Endothelial cell of umbilical vein (primary cell): Measurements from ENCODE around the gene GPR146. TPM values are rescaled to one million over a fixed set of nuclear protein-coding genes. Genes with fewer than 3 reads are reported as not detected.

ENCODE experiments used
- BruUV-seq: library from RNA; stranded (reverse); fragments of 400-500 nt; replicated peaks from 2 replicates; lab custom pipeline; 2021; lab: Mats Ljungman, UMichigan
- CTCF ChIA-PET: fragments of 300-600, 350-600 bp; sonication (Branson Sonifier 250); formaldehyde crosslinking; loops from one replicate; lab custom pipeline; 2021; ENCODE audit warnings: antibody characterized with exemption, inconsistent platforms; lab: Charles Lee
- POLR2A ChIA-PET: fragments of 300-600, 350-600 bp; sonication (Branson Sonifier 250); formaldehyde crosslinking; loops from one replicate; lab custom pipeline; 2021; ENCODE audit warnings: antibody characterized with exemption, inconsistent platforms; lab: Charles Lee
- DNase-seq: peaks from one replicate; pipeline ENCODE4 v3.0.0-alpha.2; 2011; ENCODE audit warnings: low read depth, low spot score
- FAIRE-seq: peaks from 2 replicates; lab custom pipeline; 2011; peaks lifted over from hg19 to GRCh38; lab: Jason Lieb, UNC
- H2AFZ ChIP-seq: 2 replicates; pipeline ENCODE4 v1.6.0; 2012; ENCODE audit warnings: low read depth, low read length, control low read depth, inconsistent platforms
- H3K27ac ChIP-seq: 2 replicates; pipeline ENCODE4 v1.5.1; 2011; ENCODE audit warnings: low read depth, mild to moderate bottlenecking, control low read depth, low read length, moderate library complexity; ENCODE audit not compliant: insufficient read depth
- H3K27me3 ChIP-seq, 2 experiments: 2 replicates each; pipeline versions ENCODE4 v1.6.0 to v1.6.1; 2011; ENCODE audit warnings: low read length in 2 of 2, mixed read lengths in 1 of 2; ENCODE audit not compliant: control insufficient read depth in 2 of 2, insufficient read depth in 2 of 2
- H3K36me3 ChIP-seq, 2 experiments: 2 replicates in 1 of 2; 3 replicates in 1 of 2; pipeline ENCODE4 v1.5.1; 2011; ENCODE audit warnings: low read length in 2 of 2, mild to moderate bottlenecking in 1 of 2, moderate library complexity in 1 of 2; ENCODE audit not compliant: control insufficient read depth in 2 of 2, insufficient read depth in 2 of 2; ENCODE audit errors: extremely low read depth in 1 of 2
- H3K4me1 ChIP-seq: 3 replicates; pipeline ENCODE4 v1.5.1; 2011; ENCODE audit warnings: mild to moderate bottlenecking, low read length; ENCODE audit not compliant: control insufficient read depth, insufficient read depth; ENCODE audit errors: extremely low read depth
- H3K4me2 ChIP-seq: 2 replicates; pipeline ENCODE4 v1.6.1; 2011; ENCODE audit warnings: low read length, control low read depth, mixed read lengths; ENCODE audit not compliant: insufficient read depth
- H3K4me3 ChIP-seq, 3 experiments: fragments of 200-600 bp in 1 of 3; sonication (generic), shearing (Covaris generic) in 1 of 3; replicated peaks in 1 of 3; 2 replicates each; pipeline ENCODE4 v1.5.1; 2011 to 2016; ENCODE audit warnings: control low read depth in 3 of 3, low read length in 3 of 3, mild to moderate bottlenecking in 2 of 3, inconsistent platforms in 1 of 3, low read depth in 1 of 3, moderate library complexity in 1 of 3; ENCODE audit not compliant: insufficient read depth in 1 of 3
- H3K79me2 ChIP-seq: 2 replicates; pipeline ENCODE4 v1.6.0; 2012; ENCODE audit warnings: low read length, inconsistent platforms; ENCODE audit not compliant: control insufficient read depth, insufficient read depth
- H3K9ac ChIP-seq: replicated peaks from 2 replicates; pipeline ENCODE3; 2011; ENCODE audit warnings: low read length, control low read depth; ENCODE audit not compliant: insufficient read depth; ENCODE audit errors: extremely low read depth
- H3K9me1 ChIP-seq: replicated peaks from 3 replicates; pipeline ENCODE4 v1.6.0; 2011; ENCODE audit warnings: mild to moderate bottlenecking, low read length; ENCODE audit not compliant: control insufficient read depth, insufficient read depth; ENCODE audit errors: extremely low read depth
- H3K9me3 ChIP-seq: replicated peaks from 2 replicates; pipeline ENCODE4 v1.5.1; 2012; ENCODE audit warnings: low read length, inconsistent platforms; ENCODE audit not compliant: control insufficient read depth, insufficient read depth
- H4K20me1 ChIP-seq: replicated peaks from 2 replicates; pipeline ENCODE3; 2011; ENCODE audit warnings: mild to moderate bottlenecking, low read length; ENCODE audit not compliant: control insufficient read depth, insufficient read depth; ENCODE audit errors: extremely low read depth
- CTCF ChIP-seq, 2 donors: IDR thresholded peaks; 1 replicate in 1 of 2; 2 replicates in 1 of 2; pipeline ENCODE4 v1.5.1; 2011; ENCODE audit warnings: low read length in 2 of 2, mild to moderate bottlenecking in 2 of 2, moderate library complexity in 2 of 2, control low read depth in 1 of 2, inconsistent platforms in 1 of 2, low read depth in 1 of 2; ENCODE audit not compliant: insufficient read depth in 1 of 2; ENCODE audit errors: extremely low read depth in 1 of 2
- EZH2 ChIP-seq: IDR thresholded peaks from 2 replicates; pipeline ENCODE4 v1.6.1; 2012; ENCODE audit warnings: borderline replicate concordance, low read depth, mild to moderate bottlenecking, moderate library complexity, low read length, inconsistent platforms; ENCODE audit not compliant: severe bottlenecking
- FOS ChIP-seq: IDR thresholded peaks from 2 replicates; pipeline ENCODE4 v1.6.1; 2011; ENCODE audit warnings: mild to moderate bottlenecking, low read length, moderate library complexity, borderline replicate concordance; ENCODE audit not compliant: insufficient read depth
- GATA2 ChIP-seq: IDR thresholded peaks from 2 replicates; pipeline ENCODE4 v1.7.0; 2011; ENCODE audit warnings: low read depth, mild to moderate bottlenecking, moderate library complexity, mixed read lengths, low read length; ENCODE audit not compliant: insufficient read length, insufficient read depth
- JUN ChIP-seq: IDR thresholded peaks from 2 replicates; pipeline ENCODE4 v1.6.1; 2011; ENCODE audit warnings: borderline replicate concordance, low read depth; ENCODE audit not compliant: insufficient read length, insufficient read depth
- MAX ChIP-seq: IDR thresholded peaks from 2 replicates; pipeline ENCODE4 v1.6.1; 2011; ENCODE audit not compliant: insufficient read depth, insufficient read length
- MYC ChIP-seq: IDR thresholded peaks from one replicate; pipeline ENCODE4 v1.6.1; 2011; ENCODE audit warnings: mild to moderate bottlenecking, low read depth, low read length
- POLR2A ChIP-seq: IDR thresholded peaks from 2 replicates; pipeline ENCODE4 v1.6.1; 2012; ENCODE audit warnings: low read depth, mild to moderate bottlenecking, control low read depth, low read length
- POLR2AphosphoS5 ChIP-seq: IDR thresholded peaks from 2 replicates; pipeline ENCODE4 v1.6.1; 2012; ENCODE audit warnings: low read depth, mild to moderate bottlenecking, control low read depth, low read length, moderate library complexity; ENCODE audit not compliant: insufficient read depth
- dilution Hi-C: fragments of 300-500 bp; cut with MboI; formaldehyde crosslinking; loops from one replicate; pipeline ENCODE4 v1.15.0; 2019; ENCODE audit warnings: low sequenced_read_pairs; ENCODE audit not compliant: extremely low pct_ligation_motif_present
- intact Hi-C: fragments of 100-400 bp; cut with micrococcal nuclease; formaldehyde crosslinking; loops from one replicate; pipeline ENCODE4 v1.10.0; 2022
- polyA plus RNA-seq, 4 experiments: library from polyadenylated mRNA; depleted of rRNA in 3 of 4; stranded (reverse) in 3 of 4; unstranded in 1 of 4; fragments of >200 nt; gene quantifications; 2 replicates each; pipeline versions ENCODE4 v1.2.1 to v1.2.3, GENCODE V29; 2011 to 2012; ENCODE audit warnings: missing spikeins in 1 of 4
- total RNA-seq: library from RNA; stranded (reverse); gene quantifications from 2 replicates; pipeline ENCODE4 v1.2.3, GENCODE V29; 2021

GPR146 gene
- total and polyA plus RNA-seq, 2 donors (not counting 3 experiments of a cell fraction or from before 2014, with no cell fraction given): 18.5 to 44.8 TPM

GRCh38 chr7:1097120-1097504 is 52.8 kb downstream of the GPR146 start:
- Histone ChIP-seq H3K4me1 (peaks cover 16% of the 10 kb centered on the region), H3K27me3 (no peaks in the 10 kb centered on the region), H3K27ac (no peak overlapping the region), H4K20me1 (no peaks in the 10 kb centered on the region), H3K79me2 (no peaks in the 10 kb centered on the region), H3K4me2 (no peak overlapping the region), H3K36me3 (peaks cover 0 to 1% of the 10 kb centered on the region in 2 experiments), H3K9ac (no peak overlapping the region), H2AFZ (no peak overlapping the region), H3K9me1 (no peaks in the 10 kb centered on the region), H3K4me3 (no peak overlapping the region), H3K9me3 (no peaks in the 10 kb centered on the region)
- intact Hi-C loops: no loop called here
- FAIRE-seq: no peak
- ChIA-PET CTCF (interaction anchor here (0.7 to 1.5 kb wide), 2 partner anchors 11 to 104 kb away, joined by 3 to 4 read pairs; no protein-coding TSS in a partner anchor), POLR2A (no interaction called here)
- BruUV-seq: no TSS peak
- DNase-seq: no peak
- dilution Hi-C loops: no loop called here
- TF ChIP-seq POLR2AphosphoS5 (no peak), GATA2 (no peak), POLR2A (no peak), JUN (no peak), FOS (no peak), MAX (no peak), EZH2 (no peak), MYC (no peak), CTCF (IDR thresholded peaks at IDR 0.05; ENCODE audit: extremely low read depth in 1 of 2, insufficient read depth in 1 of 2, low read depth in 1 of 2, low read length in 2 of 2) (no peak)
